Peyer's patch (tissue), 4 donors: ENCODE results near the gene MED13L.

ENCODE experiments used
- CTCF ChIP-seq, 6 experiments: fragments of 450-650 bp in 4 of 6; fragments of 200-600 bp in 2 of 6; sonication (generic) in 1 of 6; IDR thresholded peaks; one replicate each; pipeline ENCODE4 v1.5.1; 2017 to 2019; ENCODE audit warnings: antibody characterized with exemption in 6 of 6, mild to moderate bottlenecking in 3 of 6, moderate library complexity in 1 of 6
- POLR2A ChIP-seq, 2 donors: fragments of 450-650 bp; IDR thresholded peaks; one replicate each; pipeline ENCODE4 v1.5.1; 2017; ENCODE audit warnings: antibody characterized with exemption in 2 of 2, mild to moderate bottlenecking in 2 of 2, moderate library complexity in 2 of 2

GRCh38 chr12:116171549-116171948, 105.9 kb downstream of the MED13L start:
- TF ChIP-seq CTCF (IDR thresholded peaks at IDR 0.05): no peak
- no peak for TF ChIP-seq POLR2A (IDR thresholded peaks at IDR 0.05)
